NCI-H82 treated with DMSO at 0.1 percent for 48 hours (cell line): Measurements from ENCODE around the gene SRCIN1.
"Not testable (repeated sequence)": the region's sequence is repeated elsewhere in the genome, so short reads cannot be mapped to it uniquely, and the experiment has no call there.

Experiments
- DNase-seq: peaks from one replicate; lab custom pipeline; 2025; ENCODE audit not compliant: unreplicated experiment; lab: John Stamatoyannopoulos, UW

SRCIN1 gene

DNA sequence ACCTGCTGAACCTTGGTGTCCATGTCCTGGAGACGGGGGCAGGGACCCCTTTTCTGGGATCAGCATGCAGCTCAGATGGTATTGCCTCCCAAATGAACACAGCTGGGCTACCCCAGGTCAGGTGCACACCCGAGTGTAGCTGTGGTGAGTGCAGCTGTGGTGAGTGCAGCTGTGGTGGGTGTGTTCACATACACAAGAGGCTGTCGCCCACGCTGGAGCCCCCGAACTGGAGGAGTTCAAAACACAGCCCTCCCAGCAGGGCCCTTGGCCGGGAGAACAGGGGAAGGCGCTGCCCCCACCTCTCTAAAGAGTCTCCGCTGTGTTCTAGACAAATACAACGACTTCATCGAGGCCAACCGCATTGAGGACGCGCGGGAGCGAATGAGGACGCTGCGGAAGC, 116.0 kb downstream of the SRCIN1 start:
- not testable (repeated sequence) for DNase-seq

- DNase-seq: not testable (repeated sequence)
Observed at GRCh38 chr17:38485681-38486298, 120.0 kb downstream of the SRCIN1 start.

- no peak for DNase-seq
Observed at GRCh38 chr17:38485146-38485468, 120.6 kb downstream of the SRCIN1 start.

DNA sequence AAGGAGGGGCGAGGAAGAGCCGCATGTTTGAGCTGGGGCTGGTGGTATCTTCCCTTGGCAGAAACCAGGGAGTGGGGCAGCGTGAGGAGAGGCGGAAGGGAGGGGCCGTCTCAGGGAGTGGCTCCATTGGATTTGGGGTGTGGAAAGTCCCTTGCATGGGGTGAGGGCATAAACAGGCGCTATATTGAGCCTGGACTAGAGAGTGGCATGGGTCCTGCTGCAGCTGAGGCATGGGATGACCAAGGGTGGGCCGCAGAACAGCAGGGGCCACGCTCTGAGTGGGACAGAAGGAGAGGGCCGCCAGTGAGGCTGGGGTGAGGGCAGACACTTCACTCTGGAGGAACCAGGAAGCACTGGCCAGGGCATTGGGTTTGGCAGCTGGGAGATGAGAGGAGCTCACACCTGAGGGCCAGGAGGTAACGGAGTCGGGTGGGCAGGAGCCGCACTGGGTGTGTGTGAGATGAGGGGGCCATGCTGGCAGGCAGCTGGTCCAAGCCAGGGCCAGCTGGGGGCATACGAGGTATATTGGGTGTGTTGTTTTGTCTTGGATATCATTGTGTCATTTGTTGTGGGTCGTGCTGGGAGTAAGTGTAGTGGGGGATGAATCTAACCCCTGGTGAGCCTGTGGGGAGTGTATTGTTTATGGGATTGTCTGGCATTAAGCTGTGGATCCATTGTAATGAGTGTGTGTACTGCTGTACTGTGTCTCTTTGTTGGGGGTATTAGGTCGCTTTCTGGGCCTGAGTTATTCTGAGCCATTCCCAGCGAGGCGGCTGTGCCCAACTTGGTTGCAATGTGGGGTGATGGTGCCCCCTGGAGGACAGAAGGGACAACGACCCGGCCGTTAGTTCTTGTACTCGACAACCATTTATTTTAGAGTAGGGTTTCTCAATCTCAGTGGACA, 121.3 kb downstream of the SRCIN1 start:
- not testable (repeated sequence) for DNase-seq

GRCh38 chr17:38482700-38483043, 123.1 kb downstream of the SRCIN1 start:
- not testable (repeated sequence) for DNase-seq

DNA sequence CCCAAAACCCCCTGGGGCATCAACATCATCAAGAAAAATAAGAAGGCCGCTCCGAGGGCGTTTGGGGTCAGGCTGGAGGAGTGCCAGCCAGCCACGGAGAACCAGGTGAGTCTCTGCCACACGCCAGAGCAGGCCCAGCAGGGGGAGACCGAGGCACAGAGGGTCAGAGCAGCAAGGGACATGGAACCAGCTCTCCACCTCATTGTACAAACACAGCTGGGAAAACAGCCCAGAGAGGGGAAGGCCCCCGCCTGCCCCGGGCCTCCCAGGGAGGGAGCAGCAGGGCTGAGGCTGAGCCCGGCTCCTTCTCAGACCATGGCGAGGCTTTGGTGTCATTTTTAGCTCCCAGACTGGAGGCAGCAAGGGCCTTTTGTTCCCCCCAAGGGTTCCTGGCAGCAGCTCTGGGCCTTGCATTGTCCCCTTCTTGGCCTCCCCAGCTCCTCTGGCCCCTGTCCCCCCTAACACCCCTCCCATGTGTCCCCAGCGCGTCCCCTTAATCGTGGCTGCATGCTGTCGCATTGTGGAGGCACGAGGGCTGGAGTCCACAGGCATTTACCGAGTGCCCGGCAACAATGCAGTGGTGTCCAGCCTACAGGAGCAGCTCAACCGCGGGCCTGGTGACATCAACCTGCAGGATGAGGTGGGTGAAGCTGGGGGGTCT, 123.6 kb downstream of the SRCIN1 start:
- DNase-seq: not testable (repeated sequence)
